ENCODE data around the gene NXF1. TPM values are rescaled to one million over a fixed set of nuclear protein-coding genes. Genes with fewer than 3 reads are reported as not detected.

NXF1 gene
- total RNA-seq, 1 donor from 2014 or later, result 97.4 TPM

- intact Hi-C loops (cut with micrococcal nuclease), result no loop called here
Observed at GRCh38 chr11:62789576-62789975, 15.7 kb downstream of the NXF1 start.

- intact Hi-C loops (cut with micrococcal nuclease), result no loop called here
Observed at GRCh38 chr11:62788991-62789390, 16.2 kb downstream of the NXF1 start.

GRCh38 chr11:62787005-62787759 is 18.1 kb downstream of the NXF1 start, which contains the start of gene TMEM179B:
Gene TMEM179B (plus strand): TSS chr11:62787402. CDS start chr11:62787432, 30 bp downstream.
- intact Hi-C loops (cut with micrococcal nuclease), result loop anchor here (1.0 to 2.0 kb wide), 11 partner anchors 16 to 188 kb away; partner anchors contain the start of genes NXF1, POLR2G, STX5 and TAF6L

- intact Hi-C loops (cut with micrococcal nuclease), result loop anchor here (1.0 to 2.0 kb wide), 11 partner anchors 15 to 188 kb away; partner anchors contain the start of genes NXF1, POLR2G, STX5 and TAF6L
Observed at GRCh38 chr11:62786318-62787004, 18.8 kb downstream of the NXF1 start.

GRCh38 chr11:62782753-62783152 is 22.5 kb downstream of the NXF1 start:
- intact Hi-C loops (cut with micrococcal nuclease), result no loop called here

- intact Hi-C loops (cut with micrococcal nuclease), result no loop called here
Observed at GRCh38 chr11:62778441-62778840, 26.8 kb downstream of the NXF1 start.

GRCh38 chr11:62777389-62777788 is 27.9 kb downstream of the NXF1 start:
- intact Hi-C loops (cut with micrococcal nuclease), result no loop called here

GRCh38 chr11:62775646-62776045 is 29.6 kb downstream of the NXF1 start:
- intact Hi-C loops (cut with micrococcal nuclease), result no loop called here

- intact Hi-C loops (cut with micrococcal nuclease), result loop anchor here (5.0 kb wide), 1 partner anchor 162 kb away; the partner anchor contains the start of genes EML3 and ROM1
Observed at GRCh38 chr11:62774407-62774806, 30.8 kb downstream of the NXF1 start.

GRCh38 chr11:62771144-62772021 is 33.9 kb downstream of the NXF1 start, which contains the start of gene TAF6L:
Gene TAF6L (plus strand): TSS chr11:62771396. CDS start chr11:62775784, 4,388 bp downstream.
- intact Hi-C loops (cut with micrococcal nuclease), result loop anchor here (1.0 to 5.0 kb wide), 17 partner anchors 10 to 197 kb away; partner anchors contain the start of genes EML3, HNRNPUL2, NXF1 and POLR2G

GRCh38 chr11:62770778-62771143 is 34.5 kb downstream of the NXF1 start:
- intact Hi-C loops (cut with micrococcal nuclease), result loop anchor here (1.0 to 5.0 kb wide), 17 partner anchors 9 to 196 kb away; partner anchors contain the start of genes EML3, HNRNPUL2, NXF1 and POLR2G

GRCh38 chr11:62760867-62761227 is 44.4 kb downstream of the NXF1 start:
- intact Hi-C loops (cut with micrococcal nuclease), result loop anchor here (1.0 to 2.0 kb wide), 8 partner anchors 8 to 170 kb away; partner anchors contain the start of genes NXF1, TAF6L, TMEM179B and TTC9C

GRCh38 chr11:62757846-62758788 is 47.1 kb downstream of the NXF1 start:
- intact Hi-C loops (cut with micrococcal nuclease), result no loop called here

- intact Hi-C loops (cut with micrococcal nuclease), result loop anchor here (2.0 kb wide), 1 partner anchor 76 kb away; the partner anchor contains the start of gene UBXN1
Observed at GRCh38 chr11:62755086-62755615, 50.1 kb downstream of the NXF1 start.

- intact Hi-C loops (cut with micrococcal nuclease), result loop anchor here (1.0 to 2.0 kb wide), 13 partner anchors 7 to 163 kb away; partner anchors contain the start of genes NXF1, POLR2G, STX5 and TAF6L
Observed at GRCh38 chr11:62753736-62754603, 51.3 kb downstream of the NXF1 start, which contains the start of gene ZBTB3. Gene ZBTB3 (minus strand): TSS chr11:62754160. CDS start chr11:62753664, 496 bp downstream.

GRCh38 chr11:62752994-62753735 is 52.1 kb downstream of the NXF1 start:
- intact Hi-C loops (cut with micrococcal nuclease), result loop anchor here (1.0 kb wide), 2 partner anchors 8 to 34 kb away; partner anchors contain the start of genes POLR2G and TMEM179B

GRCh38 chr11:62752177-62752785 is 53.0 kb downstream of the NXF1 start:
- intact Hi-C loops (cut with micrococcal nuclease), result no loop called here
